ENCODE measurements around the gene NOS3.

- TF ChIP-seq, protein P1, sequence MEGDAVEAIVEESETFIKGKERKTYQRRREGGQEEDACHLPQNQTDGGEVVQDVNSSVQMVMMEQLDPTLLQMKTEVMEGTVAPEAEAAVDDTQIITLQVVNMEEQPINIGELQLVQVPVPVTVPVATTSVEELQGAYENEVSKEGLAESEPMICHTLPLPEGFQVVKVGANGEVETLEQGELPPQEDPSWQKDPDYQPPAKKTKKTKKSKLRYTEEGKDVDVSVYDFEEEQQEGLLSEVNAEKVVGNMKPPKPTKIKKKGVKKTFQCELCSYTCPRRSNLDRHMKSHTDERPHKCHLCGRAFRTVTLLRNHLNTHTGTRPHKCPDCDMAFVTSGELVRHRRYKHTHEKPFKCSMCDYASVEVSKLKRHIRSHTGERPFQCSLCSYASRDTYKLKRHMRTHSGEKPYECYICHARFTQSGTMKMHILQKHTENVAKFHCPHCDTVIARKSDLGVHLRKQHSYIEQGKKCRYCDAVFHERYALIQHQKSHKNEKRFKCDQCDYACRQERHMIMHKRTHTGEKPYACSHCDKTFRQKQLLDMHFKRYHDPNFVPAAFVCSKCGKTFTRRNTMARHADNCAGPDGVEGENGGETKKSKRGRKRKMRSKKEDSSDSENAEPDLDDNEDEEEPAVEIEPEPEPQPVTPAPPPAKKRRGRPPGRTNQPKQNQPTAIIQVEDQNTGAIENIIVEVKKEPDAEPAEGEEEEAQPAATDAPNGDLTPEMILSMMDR (IDR thresholded peaks at IDR 0.05), result no peak
- TF ChIP-seq POLR2AphosphoS5 (IDR thresholded peaks at IDR 0.05) (no peak), POLR2A (IDR thresholded peaks at IDR 0.05) (no peak)
Observed at GRCh38 chr7:151000897-151001495, 10.2 kb downstream of the NOS3 start.
